Measurements from ENCODE around the gene SPATA31E1. TPM values are rescaled to one million over a fixed set of nuclear protein-coding genes. Genes with fewer than 3 reads are reported as not detected.
"Not testable (repeated sequence)": the region's sequence is repeated elsewhere in the genome, so short reads cannot be mapped to it uniquely, and the experiment has no call there.

The SPATA31E1 gene
- total RNA-seq, 2 experiments from 2014 or later: not detected

DNA sequence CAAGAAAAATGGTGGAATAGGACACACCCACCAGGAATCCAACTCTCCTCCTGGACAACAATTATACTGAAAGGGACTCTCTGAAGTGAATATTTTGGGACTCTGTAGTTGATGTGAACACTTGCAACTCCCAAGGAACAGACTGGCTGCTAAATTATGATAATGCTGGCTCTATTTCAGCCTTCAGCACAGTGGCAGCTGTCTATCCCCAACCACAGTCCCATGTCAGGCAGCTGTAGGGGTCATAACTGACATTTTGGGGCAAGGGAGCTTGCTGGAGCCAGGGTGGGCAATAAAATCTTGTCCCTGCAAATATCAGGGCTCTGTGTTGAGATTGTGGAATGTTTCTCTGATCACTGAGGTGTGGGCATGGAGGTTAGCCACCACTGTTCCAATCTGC is 14.2 kb downstream of the SPATA31E1 start:
- Mint-ChIP-seq H3K27ac (no peak overlapping the region), H3K9me3 (peaks cover 5% of the 10 kb centered on the region), H3K4me3 (no peak overlapping the region), H3K27me3 (peaks cover 33% of the 10 kb centered on the region), H3K4me1 (ENCODE audit: low read depth) (no peaks in the 10 kb centered on the region), H3K36me3 (ENCODE audit: low read depth) (no peaks in the 10 kb centered on the region)
- no peak overlapping the region for H3K4me3 ChIP-seq (ENCODE audit: low read length)
- no peak overlapping the region for H3K27ac ChIP-seq (ENCODE audit: low read depth in 1 of 2, low read length in 2 of 2)
- H3K9me3 ChIP-seq (ENCODE audit: control insufficient read depth in 1 of 2, insufficient read depth in 1 of 2, low read length in 2 of 2): peaks cover 0 to 2% of the 10 kb centered on the region in 2 experiments
- intact Hi-C loops (cut with DNase I, micrococcal nuclease): no loop called here
- ATAC-seq (ENCODE audit: poor library complexity): no peak
- TF ChIP-seq, protein P1, sequence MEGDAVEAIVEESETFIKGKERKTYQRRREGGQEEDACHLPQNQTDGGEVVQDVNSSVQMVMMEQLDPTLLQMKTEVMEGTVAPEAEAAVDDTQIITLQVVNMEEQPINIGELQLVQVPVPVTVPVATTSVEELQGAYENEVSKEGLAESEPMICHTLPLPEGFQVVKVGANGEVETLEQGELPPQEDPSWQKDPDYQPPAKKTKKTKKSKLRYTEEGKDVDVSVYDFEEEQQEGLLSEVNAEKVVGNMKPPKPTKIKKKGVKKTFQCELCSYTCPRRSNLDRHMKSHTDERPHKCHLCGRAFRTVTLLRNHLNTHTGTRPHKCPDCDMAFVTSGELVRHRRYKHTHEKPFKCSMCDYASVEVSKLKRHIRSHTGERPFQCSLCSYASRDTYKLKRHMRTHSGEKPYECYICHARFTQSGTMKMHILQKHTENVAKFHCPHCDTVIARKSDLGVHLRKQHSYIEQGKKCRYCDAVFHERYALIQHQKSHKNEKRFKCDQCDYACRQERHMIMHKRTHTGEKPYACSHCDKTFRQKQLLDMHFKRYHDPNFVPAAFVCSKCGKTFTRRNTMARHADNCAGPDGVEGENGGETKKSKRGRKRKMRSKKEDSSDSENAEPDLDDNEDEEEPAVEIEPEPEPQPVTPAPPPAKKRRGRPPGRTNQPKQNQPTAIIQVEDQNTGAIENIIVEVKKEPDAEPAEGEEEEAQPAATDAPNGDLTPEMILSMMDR (IDR thresholded peaks at IDR 0.05): no peak
- peaks cover 3 to 5% of the 10 kb centered on the region in 2 experiments for H3K27me3 ChIP-seq (ENCODE audit: control insufficient read depth in 1 of 2, insufficient read depth in 2 of 2, low read length in 2 of 2)
- no peaks in the 10 kb centered on the region for H3K4me1 ChIP-seq (ENCODE audit: insufficient read depth, low read length)
- no peak for DNase-seq
- no peaks in the 10 kb centered on the region for H3K36me3 ChIP-seq (ENCODE audit: insufficient read depth, low read length)
- CTCF ChIA-PET: no interaction called here
- POLR2A ChIA-PET: no interaction called here

DNA sequence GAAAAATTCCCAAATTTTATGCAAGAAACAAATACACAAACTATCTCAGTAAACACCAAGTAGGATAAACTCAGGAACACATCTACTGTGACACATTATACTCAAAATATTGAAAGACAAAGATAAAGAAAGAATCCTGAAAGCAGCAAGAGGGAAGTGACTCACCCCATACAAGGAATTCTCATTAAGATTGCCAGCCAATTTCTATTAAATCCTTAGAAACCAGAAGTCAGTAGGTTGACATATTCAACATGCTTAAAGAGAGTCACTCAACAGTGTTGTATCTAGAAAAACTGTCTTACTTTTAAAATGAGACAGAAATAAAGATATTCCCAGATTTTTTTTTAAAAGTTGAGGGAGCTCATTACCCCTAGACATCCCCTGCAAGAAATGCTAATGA is 15.5 kb downstream of the SPATA31E1 start:
- CTCF ChIA-PET: no interaction called here
- TF ChIP-seq, protein P1 (IDR thresholded peaks at IDR 0.05): no peak

DNA sequence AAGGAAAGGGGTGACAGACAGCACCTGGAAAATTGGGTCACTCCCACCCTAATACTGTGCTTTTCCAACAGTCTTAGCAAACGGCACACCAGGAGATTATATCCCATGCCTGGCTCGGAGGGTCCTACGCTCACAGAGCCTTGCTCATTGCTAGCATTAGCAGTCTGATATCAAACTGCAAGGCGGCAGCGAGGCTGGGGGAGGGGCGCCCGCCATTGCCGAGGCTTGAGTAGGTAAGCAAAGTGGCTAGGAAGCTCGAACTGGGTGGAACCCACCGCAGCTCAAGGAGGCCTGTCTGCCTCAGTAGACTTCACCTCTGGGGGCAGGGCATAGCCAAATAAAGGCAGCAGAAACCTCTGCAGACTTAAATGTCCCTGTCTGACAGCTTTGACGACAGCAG is 19.7 kb downstream of the SPATA31E1 start:
- H3K9me3 Mint-ChIP-seq; CTCF ChIA-PET; H3K4me3 Mint-ChIP-seq; H3K27me3 ChIP-seq (ENCODE audit: control insufficient read depth in 1 of 2, insufficient read depth in 2 of 2, low read length in 2 of 2); H3K27ac Mint-ChIP-seq; ATAC-seq (ENCODE audit: poor library complexity); POLR2A ChIA-PET; H3K36me3 ChIP-seq (ENCODE audit: insufficient read depth, low read length); H3K36me3 Mint-ChIP-seq (ENCODE audit: low read depth); H3K4me1 ChIP-seq (ENCODE audit: insufficient read depth, low read length); H3K9me3 ChIP-seq (ENCODE audit: control insufficient read depth in 1 of 2, insufficient read depth in 1 of 2, low read length in 2 of 2); intact Hi-C loops (cut with DNase I, micrococcal nuclease); H3K4me3 ChIP-seq (ENCODE audit: low read length); DNase-seq; H3K27ac ChIP-seq (ENCODE audit: low read depth in 1 of 2, low read length in 2 of 2); H3K4me1 Mint-ChIP-seq (ENCODE audit: low read depth): not testable (repeated sequence)
- peaks cover 35% of the 10 kb centered on the region for H3K27me3 Mint-ChIP-seq

More for the DNA sequence above, 15.5 kb downstream of the SPATA31E1 start:
- H3K4me3 ChIP-seq (ENCODE audit: low read length): no peak overlapping the region
- H3K27me3 Mint-ChIP-seq: peaks cover 33% of the 10 kb centered on the region
- peaks cover 7% of the 10 kb centered on the region in 2 experiments for H3K9me3 ChIP-seq (ENCODE audit: control insufficient read depth in 1 of 2, insufficient read depth in 1 of 2, low read length in 2 of 2)
- H3K4me1 ChIP-seq (ENCODE audit: insufficient read depth, low read length): no peaks in the 10 kb centered on the region
- ATAC-seq (ENCODE audit: poor library complexity) (no peak), DNase-seq (no peak)
- H3K27ac ChIP-seq (ENCODE audit: low read depth in 1 of 2, low read length in 2 of 2): no peak overlapping the region
- H3K36me3 ChIP-seq (ENCODE audit: insufficient read depth, low read length): no peaks in the 10 kb centered on the region
- H3K4me3 Mint-ChIP-seq: no peak overlapping the region
- POLR2A ChIA-PET: no interaction called here
- H3K9me3 Mint-ChIP-seq: peaks cover 5% of the 10 kb centered on the region
- H3K27me3 ChIP-seq (ENCODE audit: control insufficient read depth in 1 of 2, insufficient read depth in 2 of 2, low read length in 2 of 2): peaks cover 3 to 5% of the 10 kb centered on the region in 2 experiments
- no peaks in the 10 kb centered on the region for H3K36me3 Mint-ChIP-seq (ENCODE audit: low read depth)
- H3K27ac Mint-ChIP-seq: no peak overlapping the region
- intact Hi-C loops (cut with DNase I, micrococcal nuclease): no loop called here
- no peaks in the 10 kb centered on the region for H3K4me1 Mint-ChIP-seq (ENCODE audit: low read depth)

DNA sequence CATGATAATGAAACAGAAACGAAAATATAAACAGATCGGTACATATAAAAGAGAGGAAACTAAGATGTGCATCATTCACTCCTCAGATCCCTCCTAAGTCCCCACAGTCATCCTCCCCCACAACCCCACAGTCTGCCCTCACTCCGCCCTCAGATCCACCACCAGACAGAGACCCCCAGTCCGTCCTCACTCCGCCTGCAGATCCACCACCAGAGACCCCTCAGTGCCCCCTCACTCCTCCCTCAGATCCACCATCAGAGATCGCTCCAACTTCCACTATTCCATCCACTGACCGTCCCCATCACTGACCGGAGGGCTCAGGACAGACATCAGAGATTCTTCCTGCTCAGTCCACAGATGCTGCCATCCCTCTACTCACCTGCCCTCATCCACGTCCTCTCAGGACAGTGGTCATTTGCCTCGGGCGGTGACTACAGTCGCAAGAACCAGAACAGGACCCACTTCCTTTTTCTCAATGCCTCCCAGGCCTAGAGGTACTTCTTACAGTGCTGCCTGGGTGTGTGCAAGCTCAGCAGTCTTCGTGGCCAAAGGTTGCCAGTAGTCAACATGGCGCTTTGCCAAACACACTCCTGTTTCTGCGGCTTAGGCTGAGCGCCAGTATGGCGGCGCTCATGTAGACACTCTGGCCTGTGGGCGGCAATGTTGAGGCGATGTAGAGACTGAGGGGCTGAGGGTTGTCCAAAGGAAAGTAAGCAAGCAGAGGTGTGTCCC is 26.8 kb downstream of the SPATA31E1 start:
- H3K36me3 Mint-ChIP-seq (ENCODE audit: low read depth): no peaks in the 10 kb centered on the region
- ATAC-seq (ENCODE audit: poor library complexity) (no peak), DNase-seq (no peak)
- no peaks in the 10 kb centered on the region for H3K4me1 Mint-ChIP-seq (ENCODE audit: low read depth)
- Histone ChIP-seq H3K4me3 (ENCODE audit: low read length) (no peak overlapping the region), H3K36me3 (ENCODE audit: insufficient read depth, low read length) (no peaks in the 10 kb centered on the region), H3K4me1 (ENCODE audit: insufficient read depth, low read length) (no peaks in the 10 kb centered on the region), H3K27ac (ENCODE audit: low read depth in 1 of 2, low read length in 2 of 2) (no peak overlapping the region), H3K27me3 (ENCODE audit: control insufficient read depth in 1 of 2, insufficient read depth in 2 of 2, low read length in 2 of 2) (no peaks in the 10 kb centered on the region), H3K9me3 (ENCODE audit: control insufficient read depth in 1 of 2, insufficient read depth in 1 of 2, low read length in 2 of 2) (no peaks in the 10 kb centered on the region)
- intact Hi-C loops (cut with DNase I, micrococcal nuclease): loop anchor here in 1 of 2 experiments (10.0 kb wide), 1 partner anchor 225 kb away; the partner anchor contains the start of gene SPATA31C2
- TF ChIP-seq, protein P1 (IDR thresholded peaks at IDR 0.05): no peak
- POLR2A ChIA-PET: no interaction called here
- peaks cover 4% of the 10 kb centered on the region for H3K27me3 Mint-ChIP-seq
- no peaks in the 10 kb centered on the region for H3K9me3 Mint-ChIP-seq
- no peak overlapping the region for H3K27ac Mint-ChIP-seq
- no peak overlapping the region for H3K4me3 Mint-ChIP-seq
- CTCF ChIA-PET: no interaction called here

All from CD4-positive, alpha-beta T cell (primary cell).